Mesenteric fat pad (tissue), 1 donor: ENCODE data around the gene KLK5. TPM values are rescaled to one million over a fixed set of nuclear protein-coding genes. Genes with fewer than 3 reads are reported as not detected.
A peak's percentile ranks its signal among the peaks of the same experiment; 100 is the strongest.

Experiments
- DNase-seq: peaks from one replicate; pipeline ENCODE4 v3.0.0-alpha.2; 2020; ENCODE audit warnings: low spot score
- long read RNA-seq: library from polyadenylated mRNA; unstranded; transcript quantifications from one replicate; pipeline ENCODE4 v2.0.0, GENCODE V29; 2020
- total RNA-seq: library from RNA; stranded (reverse); fragmentation: NEBNext Ultra II Directional; extraction: Animal tissue kit (Norgen Biotek cat#: 25700); gene quantifications from one replicate; pipeline ENCODE4 v1.2.1, GENCODE V29; 2021
- donor health status: DM: yes; HTN: yes; CAD: no.

KLK5 gene, protein sequence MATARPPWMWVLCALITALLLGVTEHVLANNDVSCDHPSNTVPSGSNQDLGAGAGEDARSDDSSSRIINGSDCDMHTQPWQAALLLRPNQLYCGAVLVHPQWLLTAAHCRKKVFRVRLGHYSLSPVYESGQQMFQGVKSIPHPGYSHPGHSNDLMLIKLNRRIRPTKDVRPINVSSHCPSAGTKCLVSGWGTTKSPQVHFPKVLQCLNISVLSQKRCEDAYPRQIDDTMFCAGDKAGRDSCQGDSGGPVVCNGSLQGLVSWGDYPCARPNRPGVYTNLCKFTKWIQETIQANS
- total RNA-seq, result not detected
- long read RNA-seq, result 0 reads

- DNase-seq, result no peak
These were observed at the start of gene KLK5 for GRCh38 chr19:50952910-50953309. TSS of gene KLK5 (minus strand) at chr19:50953038. CDS start at chr19:50952657, 381 bp downstream.

DNA sequence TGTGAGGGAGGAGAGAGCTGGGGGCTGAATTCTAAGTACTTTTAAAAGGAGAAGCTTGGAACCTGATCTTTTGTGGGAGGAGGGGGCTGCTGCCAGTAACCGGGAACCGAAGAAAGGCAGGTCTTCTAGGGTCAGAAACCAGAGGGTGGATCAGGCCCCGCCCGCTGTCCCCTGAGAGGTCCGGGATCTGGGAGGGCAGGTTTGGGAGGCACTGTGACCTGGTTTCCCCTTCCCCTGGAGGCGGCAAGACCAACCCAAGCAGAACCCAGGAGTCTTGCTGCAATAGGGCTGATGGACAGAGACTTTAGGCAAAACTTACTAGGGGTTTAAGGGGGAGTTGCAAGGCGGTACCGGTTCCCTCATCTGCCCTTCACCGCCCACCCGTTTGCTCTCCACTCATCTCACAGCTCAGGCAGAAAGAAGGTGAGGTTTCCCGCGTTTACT lies 49.3 kb upstream of the KLK5 start:
- peak; percentile 60 for DNase-seq

GRCh38 chr19:51001515-51001914 lies 48.7 kb upstream of the KLK5 start, which contains the start of gene KLK8:
TSS of gene KLK8 (minus strand) at chr19:51001604. CDS start at chr19:51001167, 437 bp downstream.
- DNase-seq, result no peak

DNA sequence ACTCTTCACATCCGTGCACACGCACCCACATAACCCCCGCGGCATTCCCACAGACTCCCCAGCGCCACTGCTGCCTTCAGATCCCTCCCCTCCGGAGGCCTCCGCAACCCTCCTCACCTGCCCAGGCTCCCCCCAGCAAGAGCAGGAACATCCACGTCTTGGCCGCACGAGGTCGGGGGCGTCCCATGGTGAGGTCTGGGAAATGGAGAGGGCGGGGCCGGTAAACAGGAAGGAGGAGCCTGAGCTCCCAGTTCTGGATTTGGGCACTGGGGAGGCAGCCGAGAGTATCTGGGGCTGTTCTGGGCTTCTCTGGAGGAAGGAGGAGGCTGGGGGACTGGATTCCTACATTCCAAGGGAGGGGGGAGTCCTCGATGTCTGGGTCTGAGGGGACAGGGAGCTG lies 48.1 kb upstream of the KLK5 start:
- peak; percentile 45 for DNase-seq

DNA sequence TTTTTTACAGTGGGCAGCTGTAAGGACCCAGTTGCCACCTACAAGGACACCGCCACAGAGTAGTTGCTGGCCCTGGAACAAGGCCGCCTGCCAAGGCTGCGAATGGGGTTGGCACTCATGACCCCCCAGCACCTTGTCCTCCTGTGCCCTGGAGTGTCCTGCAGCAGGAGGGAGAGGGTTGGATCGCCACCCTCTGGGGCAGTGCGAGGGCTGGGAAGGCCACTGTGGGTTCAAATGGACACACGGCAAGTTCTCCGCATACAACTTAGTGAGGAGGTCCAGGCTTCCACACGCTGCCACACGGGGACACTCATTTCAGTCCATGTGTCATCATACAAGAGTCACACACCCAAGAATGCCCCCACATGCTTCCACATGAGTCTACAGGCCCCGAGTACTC lies 47.6 kb upstream of the KLK5 start:
- peak; percentile 77 for DNase-seq

DNA sequence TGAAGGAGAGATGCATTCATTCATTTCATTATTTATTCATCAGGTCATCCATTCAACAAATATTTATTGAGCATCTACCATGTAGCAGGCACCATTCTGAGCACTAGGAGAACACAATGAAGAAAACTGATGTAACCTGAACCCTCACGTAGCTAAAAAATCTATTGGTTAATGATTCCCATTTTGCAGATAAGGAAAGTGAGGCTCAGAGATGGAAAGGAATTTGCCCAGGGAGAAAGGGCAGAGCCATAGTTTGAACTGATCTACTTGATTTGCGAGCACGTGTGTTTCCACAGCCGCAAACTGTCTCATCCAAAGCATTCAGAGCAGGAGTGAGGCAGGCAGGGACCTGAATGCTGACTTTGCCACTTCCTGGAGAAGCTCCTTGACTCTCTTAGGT lies 45.8 kb upstream of the KLK5 start:
- DNase-seq, result no peak

GRCh38 chr19:50998061-50998460 lies 45.2 kb upstream of the KLK5 start:
- DNase-seq, result peak; percentile 6

GRCh38 chr19:50994129-50994528 lies 41.3 kb upstream of the KLK5 start:
- DNase-seq, result peak; percentile 18

GRCh38 chr19:50992666-50993035 lies 39.8 kb upstream of the KLK5 start:
- DNase-seq, result no peak

DNA sequence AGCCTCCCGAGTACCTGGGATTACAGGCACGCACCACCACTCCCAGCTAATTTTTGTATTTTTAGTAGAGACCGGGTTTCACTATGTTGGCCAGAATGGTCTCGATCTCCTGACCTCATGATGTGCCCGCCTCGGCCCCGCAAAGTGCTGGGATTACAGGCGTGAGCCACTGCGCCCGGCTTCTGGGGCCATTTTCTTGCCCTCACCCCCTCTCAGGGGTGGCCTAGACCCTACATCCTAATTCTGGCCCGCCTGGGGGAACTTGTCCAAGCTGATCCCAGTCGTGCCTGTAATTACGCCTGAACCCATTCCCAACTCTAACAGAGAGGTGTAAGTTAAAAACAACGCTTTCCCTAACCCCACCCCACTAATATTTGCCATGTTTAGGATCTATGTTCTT lies 31.6 kb upstream of the KLK5 start:
- peak; percentile 62 for DNase-seq

- DNase-seq, result peak; percentile 80
These were observed 30.9 kb upstream of the KLK5 start, which contains the start of gene KLK7 for GRCh38 chr19:50983625-50984292. TSS of gene KLK7 (minus strand) at chr19:50983917. CDS start at chr19:50982399, 1,518 bp downstream.

- DNase-seq, result no peak
These were observed 29.3 kb upstream of the KLK5 start for GRCh38 chr19:50982186-50982585.

GRCh38 chr19:50981587-50982146 lies 28.8 kb upstream of the KLK5 start:
- DNase-seq, result no peak

- DNase-seq, result no peak
These were observed 27.4 kb upstream of the KLK5 start for GRCh38 chr19:50980208-50980607.

- no peak for DNase-seq
These were observed 26.9 kb upstream of the KLK5 start for GRCh38 chr19:50979758-50980157.

- DNase-seq, result no peak
These were observed 26.0 kb upstream of the KLK5 start for GRCh38 chr19:50978772-50979390.

- no peak for DNase-seq
These were observed 24.8 kb upstream of the KLK5 start for GRCh38 chr19:50977626-50978025.

GRCh38 chr19:50975766-50976165 lies 22.9 kb upstream of the KLK5 start:
- no peak for DNase-seq

DNA sequence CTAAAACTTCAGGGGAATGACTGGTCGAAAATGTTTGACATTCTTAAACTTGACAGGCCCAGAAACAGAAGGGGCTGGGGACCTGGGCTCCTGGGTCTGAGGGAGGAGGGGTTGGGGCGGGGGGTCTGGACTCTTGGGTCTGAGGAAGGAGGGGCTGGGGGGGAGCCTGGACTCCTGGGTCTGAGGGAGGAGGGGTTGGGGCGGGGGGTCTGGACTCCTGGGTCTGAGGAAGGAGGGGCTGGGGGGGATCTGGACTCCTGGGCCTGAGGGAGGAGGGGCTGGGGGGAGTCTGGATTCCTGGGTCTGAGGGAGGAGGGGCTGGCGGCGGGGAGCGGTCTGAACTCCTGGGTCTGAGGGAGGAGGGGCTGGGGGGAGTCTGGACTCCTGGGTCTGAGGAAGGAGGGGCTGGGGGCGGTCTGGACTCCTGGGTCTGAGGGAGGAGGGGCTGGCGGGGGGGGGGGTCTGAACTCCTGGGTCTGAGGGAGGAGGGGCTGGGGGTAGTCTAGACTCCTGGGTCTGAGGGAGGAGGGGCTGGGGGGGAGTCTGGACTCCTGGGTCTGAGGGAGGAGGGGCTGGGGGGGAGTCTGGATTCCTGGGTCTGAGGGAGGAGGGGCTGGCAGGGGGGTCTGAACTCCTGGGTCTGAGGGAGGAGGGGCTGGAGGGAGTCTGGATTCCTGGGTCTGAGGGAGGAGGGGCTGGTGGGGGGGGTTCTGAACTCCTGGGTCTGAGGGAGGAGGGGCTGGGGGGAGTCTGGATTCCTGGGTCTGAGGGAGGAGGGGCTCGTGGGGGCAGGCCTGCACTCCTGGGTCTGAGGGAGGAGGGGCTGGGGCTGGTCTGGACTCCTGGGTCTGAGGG lies 22.1 kb upstream of the KLK5 start:
- no peak for DNase-seq

- DNase-seq, result no peak
These were observed 20.0 kb upstream of the KLK5 start for GRCh38 chr19:50972795-50973376.

- peak; percentile 35 for DNase-seq
These were observed 17.0 kb upstream of the KLK5 start for GRCh38 chr19:50969810-50970209.
